Loucy (cell line): ENCODE measurements around the gene SASH1.
"Not testable (repeated sequence)": the region's sequence is repeated elsewhere in the genome, so short reads cannot be mapped to it uniquely, and the experiment has no call there.

ENCODE experiments used
- CTCF ChIP-seq: fragments of 200-600 bp; sonication (generic); conservative IDR thresholded peaks from 2 replicates; pipeline ENCODE4 v1.5.1; 2014; ENCODE audit warnings: mild to moderate bottlenecking, antibody characterized with exemption, low read length
- EZH2phosphoT487 ChIP-seq: fragments of 200-600 bp; IDR thresholded peaks from 2 replicates; pipeline ENCODE4 v1.6.1; 2018; ENCODE audit warnings: antibody characterized with exemption, mild to moderate bottlenecking, moderate library complexity, borderline replicate concordance

- TF ChIP-seq CTCF, EZH2phosphoT487: not testable (repeated sequence)
Measured at GRCh38 chr6:148382051-148382450, 39.4 kb downstream of the SASH1 start.
